Brain microvascular endothelial cell (primary cell): ENCODE measurements around the gene EIF5.

ENCODE experiments used
- DNase-seq: peaks from one replicate; pipeline ENCODE4 v3.0.0-alpha.2; 2020
- H3K27ac ChIP-seq: fragments of 250-450 bp; sonication (Bioruptor Pico); 2 replicates; pipeline ENCODE4 v1.5.1; 2020; ENCODE audit warnings: mild to moderate bottlenecking, moderate library complexity
- H3K27me3 ChIP-seq: fragments of 250-450 bp; sonication (Bioruptor Pico); replicated peaks from 2 replicates; pipeline ENCODE4 v1.5.1; 2020; ENCODE audit warnings: mild to moderate bottlenecking
- H3K36me3 ChIP-seq: fragments of 250-450 bp; sonication (Bioruptor Pico); replicated peaks from 2 replicates; pipeline ENCODE4 v1.5.1; 2020; ENCODE audit warnings: mild to moderate bottlenecking
- H3K4me3 ChIP-seq: 2 replicates; pipeline ENCODE4 v1.5.1; 2011; ENCODE audit warnings: low read depth, mild to moderate bottlenecking, control low read depth, low read length, moderate library complexity
- in situ Hi-C: cut with HindIII; loops from 2 replicates; pipeline ENCODE4 v1.10.0; 2017; ENCODE audit warnings: low sequenced_read_pairs, low pct_ligation_motif_present
- TF ChIP-seq, protein P1 (sequence below): IDR thresholded peaks from 2 replicates; pipeline ENCODE4 v1.5.1; 2011; ENCODE audit warnings: low read depth, mild to moderate bottlenecking, moderate library complexity, low read length, control low read depth, inconsistent platforms; ENCODE audit errors: missing control alignments

EIF5 gene

DNA sequence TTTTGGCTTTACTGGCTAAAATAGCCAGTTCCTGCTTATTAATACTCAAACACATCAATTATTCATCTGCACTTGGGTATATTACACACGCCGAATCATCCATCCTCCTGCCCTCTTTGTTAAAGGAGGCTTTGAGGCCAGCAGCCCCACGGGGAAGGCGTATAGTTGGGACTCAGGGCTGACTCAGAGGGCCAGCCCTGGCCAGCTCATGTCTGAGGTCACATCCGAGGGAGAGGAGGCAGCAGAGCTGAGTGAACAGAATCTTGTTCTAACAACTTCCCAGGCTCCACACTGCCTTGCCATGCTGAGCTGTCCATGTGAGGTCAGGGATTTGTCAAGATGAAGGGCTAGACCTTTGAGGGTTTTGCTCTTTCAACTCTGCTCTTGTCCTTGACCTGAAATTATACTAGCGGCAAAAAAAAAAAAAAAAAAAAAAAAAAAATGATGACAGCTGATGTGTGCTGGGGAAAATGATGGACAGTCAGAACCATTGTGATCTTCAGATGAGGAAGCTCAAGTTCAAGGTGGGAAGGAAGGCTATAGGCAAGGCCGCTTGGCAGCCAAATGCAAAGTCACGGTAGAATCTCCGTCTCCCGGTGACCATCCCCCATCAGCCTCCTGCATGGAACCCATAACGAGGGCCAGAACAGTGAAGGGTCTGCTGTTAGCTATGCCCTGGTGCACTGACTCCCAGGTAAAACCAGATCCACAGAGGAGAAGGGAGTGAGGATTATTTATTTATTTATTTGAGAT lies 38.7 kb downstream of the EIF5 start:
- Histone ChIP-seq H3K36me3 (no peaks in the 10 kb centered on the region), H3K4me3 (no peak overlapping the region), H3K27ac (peak overlapping the region; percentile 47), H3K27me3 (no peaks in the 10 kb centered on the region)
- peak; percentile 89 for DNase-seq
- TF ChIP-seq, protein P1, sequence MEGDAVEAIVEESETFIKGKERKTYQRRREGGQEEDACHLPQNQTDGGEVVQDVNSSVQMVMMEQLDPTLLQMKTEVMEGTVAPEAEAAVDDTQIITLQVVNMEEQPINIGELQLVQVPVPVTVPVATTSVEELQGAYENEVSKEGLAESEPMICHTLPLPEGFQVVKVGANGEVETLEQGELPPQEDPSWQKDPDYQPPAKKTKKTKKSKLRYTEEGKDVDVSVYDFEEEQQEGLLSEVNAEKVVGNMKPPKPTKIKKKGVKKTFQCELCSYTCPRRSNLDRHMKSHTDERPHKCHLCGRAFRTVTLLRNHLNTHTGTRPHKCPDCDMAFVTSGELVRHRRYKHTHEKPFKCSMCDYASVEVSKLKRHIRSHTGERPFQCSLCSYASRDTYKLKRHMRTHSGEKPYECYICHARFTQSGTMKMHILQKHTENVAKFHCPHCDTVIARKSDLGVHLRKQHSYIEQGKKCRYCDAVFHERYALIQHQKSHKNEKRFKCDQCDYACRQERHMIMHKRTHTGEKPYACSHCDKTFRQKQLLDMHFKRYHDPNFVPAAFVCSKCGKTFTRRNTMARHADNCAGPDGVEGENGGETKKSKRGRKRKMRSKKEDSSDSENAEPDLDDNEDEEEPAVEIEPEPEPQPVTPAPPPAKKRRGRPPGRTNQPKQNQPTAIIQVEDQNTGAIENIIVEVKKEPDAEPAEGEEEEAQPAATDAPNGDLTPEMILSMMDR, result no peak
- in situ Hi-C loops, result no loop called here

DNA sequence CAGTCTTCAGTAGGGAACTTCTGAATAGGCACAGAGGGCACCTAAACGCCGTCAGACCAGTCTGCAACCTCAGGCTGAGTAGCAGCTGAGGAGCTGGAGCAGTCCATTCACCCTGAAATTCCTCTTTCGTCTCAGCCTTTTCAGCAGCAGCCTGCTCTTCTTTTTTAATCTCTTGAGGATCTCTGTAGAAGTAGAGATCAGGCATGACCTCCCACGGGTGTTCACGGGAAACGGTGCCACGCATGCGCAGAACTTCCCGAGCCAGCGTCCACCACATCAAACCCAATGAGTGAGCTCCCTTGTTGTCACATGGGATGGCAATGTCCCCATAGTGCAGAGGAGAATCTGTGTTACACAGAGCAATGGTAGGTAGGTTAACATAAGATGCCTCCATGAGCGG lies 40.1 kb downstream of the EIF5 start:
- Histone ChIP-seq H3K27me3 (no peaks in the 10 kb centered on the region), H3K27ac (no peak overlapping the region), H3K36me3 (no peaks in the 10 kb centered on the region), H3K4me3 (no peak overlapping the region)
- TF ChIP-seq, protein P1, result no peak
- no peak for DNase-seq
- in situ Hi-C loops, result no loop called here

DNA sequence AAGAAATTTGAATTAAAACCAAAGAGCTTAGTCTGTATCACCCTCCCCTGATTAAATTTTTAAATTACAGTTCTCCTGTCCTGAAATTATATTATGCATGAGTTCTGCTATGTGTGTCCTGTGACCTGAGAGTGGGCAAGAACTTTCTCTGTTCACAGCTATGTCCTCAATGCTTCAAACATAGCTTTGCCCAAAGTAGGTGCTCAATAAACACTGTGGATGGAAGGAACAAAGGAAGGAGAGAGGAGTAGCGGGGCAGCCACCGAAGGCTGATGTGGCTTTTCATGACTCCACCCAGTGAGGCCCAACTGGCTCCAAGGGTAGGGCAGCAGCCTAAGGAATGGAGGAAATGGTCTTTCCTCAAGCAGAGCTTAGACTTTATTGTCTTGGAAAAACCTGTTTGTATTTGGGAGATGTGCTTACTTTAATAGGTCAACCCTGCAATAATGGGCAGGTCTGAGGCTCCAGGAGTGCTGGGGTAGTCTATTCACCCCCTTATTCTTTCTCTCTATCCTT lies 43.5 kb downstream of the EIF5 start:
- no peak for DNase-seq
- Histone ChIP-seq H3K27me3 (no peaks in the 10 kb centered on the region), H3K36me3 (no peaks in the 10 kb centered on the region), H3K4me3 (no peak overlapping the region), H3K27ac (no peak overlapping the region)
- in situ Hi-C loops, result no loop called here
- TF ChIP-seq, protein P1, result no peak

DNA sequence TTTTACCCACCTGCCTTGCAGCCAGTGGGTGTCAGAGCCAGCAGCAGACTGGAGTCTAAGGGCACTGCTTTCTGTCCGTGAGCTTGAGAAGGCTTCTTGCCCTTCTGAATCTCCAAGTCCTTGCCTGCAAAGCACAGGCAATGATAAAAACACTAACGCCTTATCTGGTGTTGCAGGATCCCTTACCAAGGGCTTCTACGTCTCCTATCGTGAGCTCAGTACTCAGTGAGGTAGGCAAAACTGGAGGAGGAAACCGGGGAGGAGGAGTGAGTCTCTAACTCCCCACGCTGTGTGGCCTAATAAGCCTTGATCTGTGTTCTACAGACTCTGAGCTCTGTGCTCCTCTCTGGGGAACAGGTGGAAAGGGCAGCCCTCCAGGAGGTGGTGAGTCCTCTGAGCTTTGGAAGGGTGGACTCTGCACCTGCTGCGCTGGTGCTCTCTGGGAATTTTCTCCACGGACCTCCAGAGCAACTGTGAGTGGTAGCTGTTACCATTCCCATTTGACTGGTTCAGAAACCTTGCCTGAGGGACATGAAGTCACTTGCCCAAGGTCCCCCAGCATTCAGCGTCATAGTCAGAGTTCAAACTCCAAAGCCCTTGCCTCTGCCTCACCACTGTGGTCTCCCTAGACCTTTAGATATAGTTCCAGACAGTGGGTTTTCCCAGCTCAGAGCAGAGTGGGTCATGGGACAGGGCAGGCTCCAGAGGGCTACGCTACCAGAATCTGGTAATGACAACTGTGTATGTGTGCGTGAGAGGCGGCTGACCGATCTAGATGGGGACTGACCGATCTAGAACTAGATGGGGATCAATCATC lies 44.2 kb downstream of the EIF5 start:
- no peaks in the 10 kb centered on the region for H3K36me3 ChIP-seq
- DNase-seq, result no peak
- H3K27me3 ChIP-seq, result no peaks in the 10 kb centered on the region
- no peak overlapping the region for H3K4me3 ChIP-seq
- in situ Hi-C loops, result no loop called here
- TF ChIP-seq, protein P1, result no peak
- no peak overlapping the region for H3K27ac ChIP-seq

DNA sequence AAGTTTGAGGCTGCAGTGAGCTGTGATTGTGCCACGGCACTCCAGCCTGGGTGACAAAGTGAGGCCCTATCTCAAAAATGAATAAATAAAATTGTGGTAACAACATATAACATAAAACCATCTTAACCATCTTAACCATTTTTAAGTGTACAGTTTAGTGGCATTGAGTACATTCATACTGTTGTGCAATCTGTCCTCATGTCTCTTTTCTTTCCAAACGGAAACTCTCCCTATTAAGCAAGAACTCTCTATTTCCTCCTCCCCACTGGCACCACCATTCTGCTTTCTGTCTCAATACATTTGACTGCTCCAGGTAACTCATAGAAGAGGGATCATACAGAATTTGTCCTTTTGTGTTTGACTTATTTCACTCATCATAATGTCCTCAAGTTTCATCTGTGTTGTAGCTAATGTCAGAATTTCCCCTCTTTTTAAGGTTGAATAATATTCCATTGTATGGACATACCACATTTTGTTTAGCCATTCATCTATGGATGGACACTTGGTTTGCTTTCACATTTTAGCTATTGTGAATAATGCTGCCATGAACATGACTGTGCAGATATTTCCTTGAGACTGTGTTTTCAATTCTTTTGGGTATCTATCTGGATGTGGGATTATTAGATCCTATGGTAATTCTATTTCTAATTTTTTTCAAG lies 46.8 kb downstream of the EIF5 start:
- in situ Hi-C loops, result no loop called here
- TF ChIP-seq, protein P1, result no peak
- Histone ChIP-seq H3K27me3 (no peaks in the 10 kb centered on the region), H3K4me3 (no peak overlapping the region), H3K27ac (no peak overlapping the region), H3K36me3 (no peaks in the 10 kb centered on the region)
- DNase-seq, result no peak
